GM23338 (cell line): ENCODE measurements around the gene EEF2K.

ENCODE experiments used
- CREB1 ChIP-seq: fragments of 250-450 bp; sonication (Bioruptor Pico); IDR thresholded peaks from 2 replicates; pipeline ENCODE4 v1.5.0; 2020; ENCODE audit warnings: low read depth, mild to moderate bottlenecking, moderate library complexity
- EZH2 ChIP-seq: fragments of 200-600 bp; sonication (generic); IDR thresholded peaks from one replicate; pipeline ENCODE4 v1.8.0; 2017; ENCODE audit warnings: antibody characterized with exemption, mild to moderate bottlenecking, low read depth; ENCODE audit not compliant: unreplicated experiment
- EZH2phosphoT487 ChIP-seq: fragments of 200-600 bp; sonication (generic); IDR thresholded peaks from one replicate; pipeline ENCODE4 v1.8.1; 2018; ENCODE audit warnings: antibody characterized with exemption; ENCODE audit not compliant: unreplicated experiment
- JUNB ChIP-seq: IDR thresholded peaks from one replicate; pipeline ENCODE4 v1.6.1; 2016; ENCODE audit warnings: antibody characterized with exemption; ENCODE audit not compliant: unreplicated experiment
- NANOG ChIP-seq: IDR thresholded peaks from 2 replicates; pipeline ENCODE4 v1.6.1; 2016; ENCODE audit warnings: antibody characterized with exemption, borderline replicate concordance
- POLR2AphosphoS5 ChIP-seq: IDR thresholded peaks from 2 replicates; pipeline ENCODE4 v1.6.1; 2016; ENCODE audit warnings: antibody characterized with exemption, low read depth
- ZNF114 ChIP-seq: fragments of 250-450 bp; sonication (Bioruptor Pico); IDR thresholded peaks from 2 replicates; pipeline ENCODE4 v1.5.0; 2020; ENCODE audit warnings: mild to moderate bottlenecking, moderate library complexity
- TF ChIP-seq, protein P1 (sequence below): IDR thresholded peaks from one replicate; pipeline ENCODE4 v1.6.1; 2018; ENCODE audit warnings: antibody characterized with exemption; ENCODE audit not compliant: unreplicated experiment
- TF ChIP-seq, protein P2 (sequence below), 2 experiments: fragments of 200-600 bp in 1 of 2; sonication (generic) in 1 of 2; conservative IDR thresholded peaks; 2 replicates each; pipeline versions ENCODE4 v1.5.1 to v1.6.1; 2016 to 2017; ENCODE audit warnings: antibody characterized with exemption in 2 of 2, low read depth in 2 of 2, mild to moderate bottlenecking in 2 of 2, moderate library complexity in 1 of 2

DNA sequence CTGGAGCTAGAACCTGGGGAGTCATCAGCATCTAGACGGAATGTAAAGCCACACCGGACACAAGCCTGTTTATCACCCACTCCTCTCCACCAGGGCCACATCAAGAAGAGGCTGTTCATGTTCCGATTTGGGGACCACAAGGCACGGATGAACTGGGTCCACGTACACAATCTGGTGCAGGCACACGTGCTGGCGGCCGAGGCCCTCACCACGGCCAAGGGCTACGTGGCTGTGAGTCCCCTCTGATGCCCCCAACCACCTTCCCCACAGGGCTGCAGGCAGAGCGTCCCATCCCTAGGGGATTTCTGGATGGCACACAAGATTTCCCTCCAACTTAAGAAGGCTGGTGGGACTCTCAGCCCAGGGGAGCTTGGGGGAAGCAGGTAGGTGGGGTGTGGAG is 24.7 kb upstream of the EEF2K start:
- TF ChIP-seq, protein P1, sequence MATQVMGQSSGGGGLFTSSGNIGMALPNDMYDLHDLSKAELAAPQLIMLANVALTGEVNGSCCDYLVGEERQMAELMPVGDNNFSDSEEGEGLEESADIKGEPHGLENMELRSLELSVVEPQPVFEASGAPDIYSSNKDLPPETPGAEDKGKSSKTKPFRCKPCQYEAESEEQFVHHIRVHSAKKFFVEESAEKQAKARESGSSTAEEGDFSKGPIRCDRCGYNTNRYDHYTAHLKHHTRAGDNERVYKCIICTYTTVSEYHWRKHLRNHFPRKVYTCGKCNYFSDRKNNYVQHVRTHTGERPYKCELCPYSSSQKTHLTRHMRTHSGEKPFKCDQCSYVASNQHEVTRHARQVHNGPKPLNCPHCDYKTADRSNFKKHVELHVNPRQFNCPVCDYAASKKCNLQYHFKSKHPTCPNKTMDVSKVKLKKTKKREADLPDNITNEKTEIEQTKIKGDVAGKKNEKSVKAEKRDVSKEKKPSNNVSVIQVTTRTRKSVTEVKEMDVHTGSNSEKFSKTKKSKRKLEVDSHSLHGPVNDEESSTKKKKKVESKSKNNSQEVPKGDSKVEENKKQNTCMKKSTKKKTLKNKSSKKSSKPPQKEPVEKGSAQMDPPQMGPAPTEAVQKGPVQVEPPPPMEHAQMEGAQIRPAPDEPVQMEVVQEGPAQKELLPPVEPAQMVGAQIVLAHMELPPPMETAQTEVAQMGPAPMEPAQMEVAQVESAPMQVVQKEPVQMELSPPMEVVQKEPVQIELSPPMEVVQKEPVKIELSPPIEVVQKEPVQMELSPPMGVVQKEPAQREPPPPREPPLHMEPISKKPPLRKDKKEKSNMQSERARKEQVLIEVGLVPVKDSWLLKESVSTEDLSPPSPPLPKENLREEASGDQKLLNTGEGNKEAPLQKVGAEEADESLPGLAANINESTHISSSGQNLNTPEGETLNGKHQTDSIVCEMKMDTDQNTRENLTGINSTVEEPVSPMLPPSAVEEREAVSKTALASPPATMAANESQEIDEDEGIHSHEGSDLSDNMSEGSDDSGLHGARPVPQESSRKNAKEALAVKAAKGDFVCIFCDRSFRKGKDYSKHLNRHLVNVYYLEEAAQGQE, result no peak
- TF ChIP-seq, protein P2, sequence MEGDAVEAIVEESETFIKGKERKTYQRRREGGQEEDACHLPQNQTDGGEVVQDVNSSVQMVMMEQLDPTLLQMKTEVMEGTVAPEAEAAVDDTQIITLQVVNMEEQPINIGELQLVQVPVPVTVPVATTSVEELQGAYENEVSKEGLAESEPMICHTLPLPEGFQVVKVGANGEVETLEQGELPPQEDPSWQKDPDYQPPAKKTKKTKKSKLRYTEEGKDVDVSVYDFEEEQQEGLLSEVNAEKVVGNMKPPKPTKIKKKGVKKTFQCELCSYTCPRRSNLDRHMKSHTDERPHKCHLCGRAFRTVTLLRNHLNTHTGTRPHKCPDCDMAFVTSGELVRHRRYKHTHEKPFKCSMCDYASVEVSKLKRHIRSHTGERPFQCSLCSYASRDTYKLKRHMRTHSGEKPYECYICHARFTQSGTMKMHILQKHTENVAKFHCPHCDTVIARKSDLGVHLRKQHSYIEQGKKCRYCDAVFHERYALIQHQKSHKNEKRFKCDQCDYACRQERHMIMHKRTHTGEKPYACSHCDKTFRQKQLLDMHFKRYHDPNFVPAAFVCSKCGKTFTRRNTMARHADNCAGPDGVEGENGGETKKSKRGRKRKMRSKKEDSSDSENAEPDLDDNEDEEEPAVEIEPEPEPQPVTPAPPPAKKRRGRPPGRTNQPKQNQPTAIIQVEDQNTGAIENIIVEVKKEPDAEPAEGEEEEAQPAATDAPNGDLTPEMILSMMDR (conservative IDR thresholded peaks at IDR 0.05; ENCODE audit: low read depth in 2 of 2), result no peak
- TF ChIP-seq EZH2, result no peak
- no peak for TF ChIP-seq ZNF114 (CRISPR knock-in tag)
- TF ChIP-seq CREB1, result no peak
- TF ChIP-seq POLR2AphosphoS5, result no peak
- no peak for TF ChIP-seq EZH2phosphoT487
- TF ChIP-seq JUNB, result no peak
- TF ChIP-seq NANOG, result no peak
